H1 (cell line): ENCODE results near the gene CORT. TPM values are rescaled to one million over a fixed set of nuclear protein-coding genes. Genes with fewer than 3 reads are reported as not detected.

Source experiments
- CTCF ChIA-PET: fragments of 300-600 bp; sonication (Branson Sonifier 250); formaldehyde crosslinking; loops from one replicate; lab custom pipeline; 2021; ENCODE audit not compliant: partially characterized antibody; lab: Charles Lee
- POLR2A ChIA-PET: fragments of 300-600 bp; sonication (Branson Sonifier 250); formaldehyde crosslinking; loops from one replicate; lab custom pipeline; 2021; ENCODE audit warnings: inconsistent platforms; ENCODE audit not compliant: partially characterized antibody; lab: Charles Lee
- DNase-seq, 2 experiments: peaks; one replicate each; pipeline versions ENCODE4 v3.0.0 to v3.0.0-alpha.2; 2010 to 2022; ENCODE audit warnings: low spot score in 2 of 2, low read depth in 1 of 2, mixed read lengths in 1 of 2
- FAIRE-seq: peaks from 2 replicates; lab custom pipeline; 2011; peaks lifted over from hg19 to GRCh38; lab: Jason Lieb, UNC
- H2AFZ ChIP-seq: 2 replicates; pipeline ENCODE4 v1.8.1; 2012; ENCODE audit warnings: low read length, inconsistent platforms
- H2AK5ac ChIP-seq: 2 replicates; pipeline ENCODE4 v1.6.1; 2013; ENCODE audit warnings: low read depth, low read length
- H2BK120ac ChIP-seq: replicated peaks from 2 replicates; pipeline ENCODE3; 2013; ENCODE audit warnings: low read depth, low read length, inconsistent platforms
- H2BK12ac ChIP-seq: 2 replicates; pipeline ENCODE4 v1.6.1; 2013; ENCODE audit warnings: low read depth, low read length
- H2BK15ac ChIP-seq: 2 replicates; pipeline ENCODE4 v1.6.1; 2013; ENCODE audit warnings: low read length
- H2BK20ac ChIP-seq: 2 replicates; pipeline ENCODE4 v1.6.1; 2013; ENCODE audit warnings: low read length
- H2BK5ac ChIP-seq: 2 replicates; pipeline ENCODE4 v1.6.1; 2013; ENCODE audit warnings: low read depth, low read length
- H3K14ac ChIP-seq: 2 replicates; pipeline ENCODE4 v1.6.1; 2013; ENCODE audit warnings: inconsistent platforms; ENCODE audit not compliant: insufficient read length
- H3K18ac ChIP-seq: 2 replicates; pipeline ENCODE4 v1.6.1; 2013; ENCODE audit warnings: low read length; ENCODE audit errors: extremely low read depth
- H3K23ac ChIP-seq: 2 replicates; pipeline ENCODE4 v1.6.1; 2013; ENCODE audit warnings: inconsistent platforms; ENCODE audit not compliant: insufficient read length
- H3K23me2 ChIP-seq: 2 replicates; pipeline ENCODE4 v1.6.1; 2013; ENCODE audit warnings: low read depth, low read length
- H3K27ac ChIP-seq: 2 replicates; pipeline ENCODE4 v1.6.1; 2011; ENCODE audit warnings: low read depth, low read length, inconsistent platforms
- H3K27me3 ChIP-seq, 4 experiments: replicated peaks in 1 of 4; 1 replicate in 1 of 4; 2 replicates in 3 of 4; pipeline versions ENCODE4 v1.6.1 to v1.8.1; 2011 to 2013; ENCODE audit warnings: low read length in 3 of 4, mild to moderate bottlenecking in 3 of 4, inconsistent platforms in 2 of 4, mixed read lengths in 2 of 4, moderate library complexity in 1 of 4; ENCODE audit not compliant: control insufficient read depth in 3 of 4, insufficient read depth in 3 of 4; ENCODE audit errors: extremely low read depth in 1 of 4
- H3K36me3 ChIP-seq, 4 experiments: 2 replicates each; pipeline versions ENCODE4 v1.6.1 to v1.8.1; 2011 to 2013; ENCODE audit warnings: mild to moderate bottlenecking in 4 of 4, low read length in 3 of 4, moderate library complexity in 2 of 4, control low read depth in 1 of 4, inconsistent platforms in 1 of 4; ENCODE audit not compliant: insufficient read depth in 4 of 4, control insufficient read depth in 2 of 4
- H3K4ac ChIP-seq: replicated peaks from 2 replicates; pipeline ENCODE3; 2013; ENCODE audit warnings: low read length, low read depth, mixed read lengths, inconsistent platforms; ENCODE audit not compliant: insufficient read length
- H3K4me1 ChIP-seq, 4 experiments: replicated peaks in 1 of 4; 1 replicate in 1 of 4; 2 replicates in 3 of 4; pipeline versions ENCODE4 v1.6.1 to v1.8.1; 2011 to 2013; ENCODE audit warnings: low read length in 3 of 4, inconsistent platforms in 2 of 4, mixed read lengths in 1 of 4; ENCODE audit not compliant: insufficient read depth in 4 of 4, control insufficient read depth in 3 of 4
- H3K4me2 ChIP-seq, 2 experiments: 2 replicates each; pipeline versions ENCODE4 v1.6.1 to v1.8.1; 2011 to 2013; ENCODE audit warnings: low read depth in 2 of 2, low read length in 2 of 2, control low read depth in 1 of 2, inconsistent platforms in 1 of 2, mild to moderate bottlenecking in 1 of 2; ENCODE audit not compliant: insufficient read depth in 1 of 2
- H3K4me3 ChIP-seq, 4 experiments: fragments of 200-600, 300-600 bp in 1 of 4; sonication (generic), shearing (Covaris generic), sonication (Bioruptor Twin) in 1 of 4; 2 replicates each; pipeline versions ENCODE4 v1.5.1 to v1.8.1; 2011 to 2016; ENCODE audit warnings: low read length in 4 of 4, low read depth in 3 of 4, control low read depth in 2 of 4, inconsistent platforms in 2 of 4, mild to moderate bottlenecking in 2 of 4, mixed read lengths in 1 of 4, moderate library complexity in 1 of 4; ENCODE audit not compliant: insufficient read depth in 2 of 4; ENCODE audit errors: extremely low read depth in 1 of 4
- H3K56ac ChIP-seq: replicated peaks from 2 replicates; pipeline ENCODE3; 2013; ENCODE audit warnings: low read depth, mild to moderate bottlenecking, mixed read lengths, low read length, inconsistent platforms; ENCODE audit not compliant: insufficient read length
- H3K79me1 ChIP-seq: 2 replicates; pipeline ENCODE4 v1.6.1; 2013; ENCODE audit warnings: low read depth, low read length, control low read depth
- H3K79me2 ChIP-seq, 2 experiments: 2 replicates each; pipeline versions ENCODE4 v1.6.1 to v1.8.1; 2012 to 2013; ENCODE audit warnings: low read length in 2 of 2, mild to moderate bottlenecking in 2 of 2, inconsistent platforms in 1 of 2; ENCODE audit not compliant: insufficient read depth in 2 of 2, control insufficient read depth in 1 of 2
- H3K9ac ChIP-seq, 4 experiments: replicated peaks in 1 of 4; 1 replicate in 1 of 4; 2 replicates in 3 of 4; pipeline versions ENCODE4 v1.6.1 to v1.8.1; 2011 to 2013; ENCODE audit warnings: low read depth in 3 of 4, low read length in 3 of 4, control low read depth in 2 of 4, mild to moderate bottlenecking in 2 of 4, moderate library complexity in 2 of 4, inconsistent platforms in 1 of 4; ENCODE audit errors: extremely low read depth in 1 of 4
- H3K9me3 ChIP-seq, 2 experiments: 2 replicates each; pipeline versions ENCODE4 v1.6.1 to v1.8.1; 2012 to 2013; ENCODE audit warnings: mild to moderate bottlenecking in 2 of 2, moderate library complexity in 2 of 2, control low read depth in 1 of 2, inconsistent platforms in 1 of 2, low read depth in 1 of 2, low read length in 1 of 2, mixed read lengths in 1 of 2; ENCODE audit not compliant: insufficient read depth in 2 of 2
- H4K20me1 ChIP-seq, 2 experiments: replicated peaks in 1 of 2; 2 replicates each; pipeline versions ENCODE3 to v1.8.1; 2011 to 2013; ENCODE audit warnings: inconsistent platforms in 2 of 2, low read length in 2 of 2, mild to moderate bottlenecking in 1 of 2; ENCODE audit not compliant: insufficient read depth in 2 of 2, control insufficient read depth in 1 of 2
- H4K5ac ChIP-seq: 2 replicates; pipeline ENCODE4 v1.6.1; 2013; ENCODE audit warnings: low read length, low read depth, mixed read lengths, inconsistent platforms; ENCODE audit not compliant: insufficient read length
- H4K8ac ChIP-seq: 2 replicates; pipeline ENCODE4 v1.8.0; 2013; ENCODE audit warnings: mild to moderate bottlenecking, moderate library complexity, low read length, inconsistent platforms; ENCODE audit not compliant: insufficient read depth; ENCODE audit errors: extremely low read depth
- H4K91ac ChIP-seq: replicated peaks from 2 replicates; pipeline ENCODE3; 2013; ENCODE audit warnings: low read length, mixed read lengths, inconsistent platforms; ENCODE audit not compliant: insufficient read length
- ATF3 ChIP-seq: IDR thresholded peaks from 2 replicates; pipeline ENCODE4 v1.6.1; 2011; ENCODE audit warnings: low read depth, mild to moderate bottlenecking, low read length; ENCODE audit not compliant: insufficient read depth
- BCL11A ChIP-seq, 2 experiments: IDR thresholded peaks; one replicate each; pipeline ENCODE4 v1.6.1; 2011; ENCODE audit warnings: low read depth in 2 of 2, low read length in 2 of 2, mild to moderate bottlenecking in 2 of 2
- BRCA1 ChIP-seq: IDR thresholded peaks from 2 replicates; pipeline ENCODE4 v1.6.1; 2012; ENCODE audit warnings: low read depth, low read length, improper control_type of control experiment
- CBX8 ChIP-seq: fragments of 300-800, 300-1000 bp; sonication (generic); IDR thresholded peaks from 2 replicates; pipeline ENCODE4 v1.7.1; 2016; ENCODE audit warnings: low read depth, low read length, borderline replicate concordance
- CEBPB ChIP-seq: IDR thresholded peaks from 2 replicates; pipeline ENCODE4 v1.6.1; 2012; ENCODE audit warnings: low read depth, low read length
- JUN ChIP-seq: IDR thresholded peaks from 2 replicates; pipeline ENCODE4 v1.6.1; 2011; ENCODE audit warnings: low read depth, mild to moderate bottlenecking, improper control_type of control experiment, low read length
- KDM5A ChIP-seq: fragments of 200-600 bp; IDR thresholded peaks from 2 replicates; pipeline ENCODE4 v1.7.1; 2012; ENCODE audit warnings: mild to moderate bottlenecking, low read length, inconsistent platforms, mixed read lengths
- MAX ChIP-seq: IDR thresholded peaks from 2 replicates; pipeline ENCODE4 v1.6.1; 2012; ENCODE audit warnings: inconsistent platforms
- POLR2A ChIP-seq, 2 experiments: IDR thresholded peaks; 1 replicate in 1 of 2; 2 replicates in 1 of 2; pipeline ENCODE4 v1.6.1; 2011; ENCODE audit warnings: low read depth in 2 of 2, low read length in 2 of 2, mild to moderate bottlenecking in 2 of 2; ENCODE audit errors: control extremely low read depth in 1 of 2
- RFX5 ChIP-seq: IDR thresholded peaks from 2 replicates; pipeline ENCODE4 v1.6.1; 2011; ENCODE audit warnings: low read depth, low read length, improper control_type of control experiment, borderline replicate concordance
- RNF2 ChIP-seq: fragments of 200-900, 300-1000 bp; sonication (generic); IDR thresholded peaks from 2 replicates; pipeline ENCODE4 v1.7.1; 2016; ENCODE audit warnings: borderline replicate concordance, low read depth, mild to moderate bottlenecking, antibody characterized with exemption, low read length; ENCODE audit not compliant: poor library complexity, severe bottlenecking; ENCODE audit errors: missing control alignments
- TAF7 ChIP-seq: optimal IDR thresholded peaks from 2 replicates; pipeline ENCODE3; 2011; ENCODE audit warnings: low read depth, mild to moderate bottlenecking, inconsistent platforms, low read length, moderate library complexity, borderline replicate concordance
- ZNF274 ChIP-seq: IDR thresholded peaks from 2 replicates; pipeline ENCODE4 v1.7.0; 2012; ENCODE audit warnings: low read length, borderline replicate concordance; ENCODE audit errors: extremely low read depth
- WGBS, 2 experiments: shearing (Covaris generic) in 1 of 2; methylation state at CpG; one replicate each; pipeline versions ENCODE4 v1.1.6 to v1.1.7; 2013 to 2015; ENCODE audit warnings: low lambda C conversion rate in 2 of 2, mixed read lengths in 2 of 2, inconsistent platforms in 1 of 2, low coverage in 1 of 2, missing lambda C conversion rate in 1 of 2; ENCODE audit not compliant: insufficient replicate concordance in 2 of 2, insufficient coverage in 1 of 2, insufficient read length in 1 of 2; ENCODE audit errors: extremely low coverage in 1 of 2, missing lambda C conversion rate in 1 of 2; 5-methylcytosine and 5-hydroxymethylcytosine counted together
- polyA plus RNA-seq, 7 experiments: library from polyadenylated mRNA; depleted of rRNA in 3 of 7; stranded (reverse) in 5 of 7; unstranded in 2 of 7; fragments of >200 nt in 5 of 7; fragments of 200-250 nt in 2 of 7; gene quantifications; 1 replicate in 5 of 7; 2 replicates in 1 of 7; 4 replicates in 1 of 7; pipeline versions ENCODE4 v1.2.1 to v1.2.3, GENCODE V29; 2011 to 2013; ENCODE audit warnings: missing spikeins in 2 of 7, mixed read lengths in 2 of 7
- total RNA-seq: library from RNA; stranded (reverse); fragmentation: NEBNext Ultra II Directional; extraction: Animal tissue kit (Norgen Biotek cat#: 25700); gene quantifications from 2 replicates; pipeline ENCODE4 v1.2.1, GENCODE V29; 2021

The CORT gene
- total and polyA plus RNA-seq, 2 of the 8 experiments (the other 6 are each of a cell fraction or from before 2014, with no cell fraction given), result 0.15 to 0.30 TPM

- H2AFZ ChIP-seq, result no peak overlapping the region
- H3K4me3 ChIP-seq, result no peak overlapping the region
- no peak overlapping the region for H4K5ac ChIP-seq
- no peak overlapping the region for H3K4me2 ChIP-seq
- H3K27me3 ChIP-seq, result no peaks in the 10 kb centered on the region
- H3K9ac ChIP-seq, result no peak overlapping the region
- peaks cover 7 to 17% (median 10%) of the 10 kb centered on the region in 4 experiments for H3K36me3 ChIP-seq
- no peak overlapping the region for H2BK15ac ChIP-seq
- H3K79me1 ChIP-seq, result no peaks in the 10 kb centered on the region
- no peak overlapping the region for H3K18ac ChIP-seq
- no peak overlapping the region for H2AK5ac ChIP-seq
- FAIRE-seq, result no peak
- H2BK120ac ChIP-seq, result no peak overlapping the region
- H3K56ac ChIP-seq, result no peak overlapping the region
- no peaks in the 10 kb centered on the region for H3K4me1 ChIP-seq
- no peaks in the 10 kb centered on the region for H3K9me3 ChIP-seq
- no peak overlapping the region for H3K23ac ChIP-seq
- WGBS, 2 experiments, result 94% methylated on average over 8 of the region's 8 CpGs; no CpG with 5 or more reads in 1 of the 2 experiments
- no peak for DNase-seq
- no peak overlapping the region for H3K27ac ChIP-seq
- H3K14ac ChIP-seq, result no peak overlapping the region
- no peak overlapping the region for H2BK12ac ChIP-seq
- H2BK20ac ChIP-seq, result no peak overlapping the region
- H3K4ac ChIP-seq, result no peak overlapping the region
- H3K23me2 ChIP-seq, result no peaks in the 10 kb centered on the region
- H4K20me1 ChIP-seq, result peaks cover 0 to 3% of the 10 kb centered on the region in 2 experiments
- no peak overlapping the region; the same call in 1 of the 2 replicates for H2BK5ac ChIP-seq
- no peak overlapping the region for H4K91ac ChIP-seq
- POLR2A ChIA-PET, result interaction anchor here (1.0 to 1.5 kb wide), 3 partner anchors 9 to 33 kb away, joined by 3 to 7 read pairs (median 4); no protein-coding TSS in a partner anchor
- CTCF ChIA-PET, result interaction anchor here (1.3 to 2.6 kb wide), 3 partner anchors 11 to 70 kb away, joined by 3 to 8 read pairs (median 3); no protein-coding TSS in a partner anchor
- H3K79me2 ChIP-seq, result no peaks in the 10 kb centered on the region
- H4K8ac ChIP-seq, result no peak overlapping the region
- no peak for TF ChIP-seq RFX5
- TF ChIP-seq POLR2A (IDR thresholded peaks at IDR 0.05; ENCODE audit: control extremely low read depth in 1 of 2, low read depth in 2 of 2, low read length in 2 of 2), result no peak
- TF ChIP-seq ATF3, result no peak
- no peak for TF ChIP-seq BRCA1
- TF ChIP-seq JUN, result no peak
- no peak for TF ChIP-seq ZNF274
- no peak for TF ChIP-seq TAF7
- TF ChIP-seq BCL11A (IDR thresholded peaks at IDR 0.05; ENCODE audit: low read depth in 2 of 2, low read length in 2 of 2), result no peak
- TF ChIP-seq CEBPB, result no peak
- no peak for TF ChIP-seq CBX8
- no peak for TF ChIP-seq MAX
- no peak for TF ChIP-seq KDM5A
- TF ChIP-seq RNF2, result no peak
These were observed 25.2 kb upstream of the CORT start for GRCh38 chr1:10424651-10425050.
